ENCODE data around the gene DAB2IP.

Gene DAB2IP

DNA sequence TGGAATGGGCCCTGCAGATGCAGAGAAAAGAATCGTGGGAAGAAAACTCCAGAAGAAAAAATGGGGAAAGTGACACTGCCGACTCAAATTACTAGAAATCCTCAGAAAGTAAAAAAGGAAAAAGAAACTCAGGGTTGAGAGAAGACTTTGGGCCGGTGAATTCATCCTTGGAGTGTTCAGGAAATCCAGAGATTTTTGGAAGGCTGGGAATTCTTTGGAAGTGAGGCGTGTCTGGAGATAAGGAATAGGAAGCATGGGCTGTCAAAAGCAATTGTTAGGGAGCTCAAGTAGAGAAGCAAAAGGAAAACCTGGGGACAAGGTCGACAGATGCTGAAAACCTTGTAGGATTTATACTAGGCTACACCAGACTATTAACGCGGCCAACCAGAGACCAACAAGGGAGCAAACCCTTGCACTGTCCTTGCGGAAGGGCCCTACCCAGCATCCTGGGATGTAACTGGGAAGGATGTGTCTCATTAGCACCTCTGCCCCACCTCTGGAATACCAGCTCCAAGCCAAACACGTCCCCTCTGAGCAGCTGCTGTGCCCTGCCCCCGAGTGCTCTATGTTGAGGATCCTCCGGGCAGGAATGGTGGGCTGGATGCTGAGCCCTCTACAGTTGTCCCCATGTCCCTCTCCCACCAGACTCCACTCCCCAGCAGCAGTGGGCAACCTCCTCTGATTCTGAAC lies 11.6 kb downstream of the DAB2IP start:
- no peak for DNase-seq (ENCODE audit: low spot score)

DNA sequence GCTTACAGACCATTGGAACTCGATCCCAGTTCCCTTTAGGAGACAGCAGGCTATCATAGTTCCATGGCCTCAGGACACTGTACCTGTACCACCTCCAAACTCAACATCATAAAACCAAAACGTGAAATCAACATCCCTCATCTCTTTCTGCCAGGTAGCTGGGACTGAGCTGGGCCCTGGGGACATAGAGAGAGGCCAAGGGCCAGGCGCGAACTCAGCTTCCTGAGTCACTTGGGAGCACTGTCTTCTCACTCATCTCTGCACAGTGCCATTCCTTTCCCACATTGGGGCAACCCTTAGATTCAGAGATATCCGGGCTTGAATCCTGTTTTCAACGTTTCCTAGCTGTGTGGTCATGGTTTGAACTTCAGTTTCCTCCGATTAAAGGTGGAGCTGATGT lies 12.2 kb downstream of the DAB2IP start:
- DNase-seq (ENCODE audit: low spot score): no peak

DNA sequence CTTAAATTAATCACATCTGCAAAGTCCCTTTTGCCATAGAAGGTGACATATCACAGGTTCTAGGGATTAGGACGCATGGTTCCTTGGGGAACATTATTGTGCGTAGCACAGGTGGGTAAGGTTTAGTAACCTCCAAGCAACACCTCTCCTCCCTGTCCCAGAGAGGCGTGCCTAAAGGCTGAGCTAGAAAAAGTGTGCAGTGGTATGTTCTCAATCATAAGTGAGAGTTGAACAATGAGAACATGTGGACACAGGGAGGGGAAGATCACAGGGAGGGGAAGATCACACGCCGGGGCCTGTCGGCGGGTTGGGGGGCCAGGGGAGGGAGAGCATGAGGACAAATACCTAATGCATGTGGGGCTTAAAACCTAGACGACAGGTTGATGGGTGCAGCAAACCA lies 14.9 kb downstream of the DAB2IP start:
- no peak for DNase-seq (ENCODE audit: low spot score)

DNA sequence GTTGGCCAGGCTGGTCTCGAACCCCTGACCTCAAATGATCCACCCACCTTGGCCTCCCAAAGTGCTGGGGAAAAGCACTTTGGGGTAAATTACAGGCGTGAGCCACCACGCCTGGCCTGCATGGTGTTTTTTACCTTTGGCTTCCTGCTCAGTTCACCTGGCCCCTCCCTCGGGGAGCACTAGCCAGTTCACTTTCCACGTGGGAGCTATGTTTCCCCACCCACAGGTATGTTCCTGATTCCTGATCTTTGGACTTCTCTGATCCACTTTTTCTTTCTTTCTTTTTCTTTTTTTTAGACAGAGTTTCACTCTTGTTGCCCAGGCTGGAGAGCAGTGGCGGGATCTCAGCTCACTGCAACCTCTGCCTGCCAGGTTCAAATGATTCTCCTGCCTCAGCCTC lies 15.8 kb downstream of the DAB2IP start:
- no peak for DNase-seq (ENCODE audit: low spot score)

DNA sequence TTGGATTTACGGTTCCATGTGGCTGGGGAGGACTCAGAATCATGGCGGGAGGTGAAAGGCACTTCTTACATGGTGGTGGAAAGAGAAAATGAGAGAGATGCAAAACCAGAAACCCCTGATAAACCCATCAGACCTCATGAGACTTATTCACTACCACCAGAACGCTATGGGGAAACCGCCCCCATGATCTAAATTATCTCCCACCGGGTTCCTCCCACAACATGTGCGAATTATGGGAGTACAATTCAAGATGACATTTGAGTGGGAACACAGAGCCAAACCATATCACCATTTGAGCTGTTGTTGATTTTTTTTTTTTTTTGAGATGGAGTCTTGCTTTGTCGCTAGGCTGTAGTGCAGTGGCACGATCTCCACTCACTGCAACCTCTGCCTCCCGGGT lies 16.5 kb downstream of the DAB2IP start:
- no peak for DNase-seq (ENCODE audit: low spot score)

DNA sequence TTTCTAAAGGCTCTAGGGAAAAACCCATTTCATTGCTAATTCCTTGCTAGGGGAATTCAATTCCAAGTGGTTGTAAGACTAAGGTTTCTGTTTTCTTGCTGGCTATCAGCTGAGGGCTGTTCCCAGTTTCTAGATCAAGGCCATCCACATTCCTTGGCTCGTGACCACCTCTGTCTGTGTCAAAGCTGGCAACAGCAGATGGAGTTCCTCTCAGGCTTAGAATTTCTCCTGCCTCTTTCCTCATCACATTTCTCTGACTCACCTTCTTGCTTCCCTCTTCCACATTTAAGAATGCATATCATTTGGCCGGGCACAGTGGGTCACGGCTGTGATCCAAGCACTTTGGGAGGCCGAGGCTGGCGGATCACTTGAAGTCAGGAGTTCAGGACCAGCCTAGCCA lies 19.0 kb downstream of the DAB2IP start:
- peak; percentile 83 for DNase-seq (ENCODE audit: low spot score)

DNA sequence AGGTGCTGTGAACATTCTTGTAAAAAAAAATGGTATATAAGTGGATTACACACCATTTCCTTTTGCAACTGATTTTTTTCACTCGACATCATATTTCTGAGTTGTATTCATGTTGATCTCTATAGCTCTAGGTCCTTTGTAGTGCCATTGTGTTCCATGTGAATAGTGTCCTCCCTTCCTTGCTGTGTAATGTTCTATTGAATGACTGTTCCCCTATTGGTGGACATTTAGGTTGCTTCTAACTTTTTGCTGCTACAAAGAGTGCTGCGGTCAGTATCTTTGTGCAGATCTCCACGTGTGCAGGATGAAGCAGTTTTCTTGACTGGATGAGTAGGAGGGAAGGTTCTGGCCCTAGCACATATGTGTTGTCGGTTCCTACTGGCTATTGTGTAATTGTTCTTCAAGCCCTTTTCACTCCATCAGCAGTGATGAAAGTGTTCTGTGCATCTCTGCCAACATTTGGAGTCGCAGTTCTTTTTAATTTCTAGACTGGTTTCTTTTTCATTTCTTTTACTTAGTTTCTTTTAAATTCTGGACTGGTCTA lies 20.2 kb downstream of the DAB2IP start:
- no peak for DNase-seq (ENCODE audit: low spot score)

DNA sequence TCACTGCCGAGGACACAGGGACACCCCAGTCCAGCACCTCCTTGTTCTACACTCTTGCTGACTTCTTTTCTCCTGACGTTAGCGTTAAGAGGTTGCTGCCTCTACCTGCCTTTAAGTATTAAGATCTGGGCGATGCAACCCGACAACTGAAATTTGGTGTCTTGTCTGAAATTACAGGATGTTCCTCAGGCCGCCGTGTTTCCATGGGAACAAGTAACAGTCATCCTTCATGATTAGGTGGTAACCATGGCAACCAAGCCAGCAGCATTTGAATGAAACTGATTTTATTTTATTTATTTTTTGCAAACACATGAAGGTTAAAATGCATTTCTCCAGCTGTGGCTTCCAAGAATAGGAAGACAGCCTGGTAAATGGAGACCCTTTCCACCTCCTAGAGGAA lies 20.8 kb downstream of the DAB2IP start:
- no peak for DNase-seq (ENCODE audit: low spot score)

DNA sequence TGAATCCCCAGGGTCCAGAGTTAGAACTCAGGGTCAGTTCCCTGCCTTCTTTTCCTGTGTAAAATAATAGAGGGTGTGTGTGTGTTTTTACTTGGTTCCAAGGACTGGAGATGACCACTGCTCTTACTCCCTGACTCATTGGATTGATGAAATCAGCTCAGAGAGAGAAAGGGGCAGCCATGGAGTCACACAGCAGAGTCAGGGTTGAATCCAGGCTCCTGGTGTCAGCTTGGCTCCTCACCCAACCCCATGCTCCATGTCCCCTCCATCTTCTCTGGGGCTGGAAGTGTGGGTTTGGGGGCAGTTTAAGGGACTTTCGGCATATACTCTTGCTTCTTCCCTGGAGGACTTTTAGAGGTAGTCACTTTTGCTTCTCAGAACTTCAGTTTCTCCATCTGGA lies 21.6 kb downstream of the DAB2IP start:
- DNase-seq (ENCODE audit: low spot score): no peak

DNA sequence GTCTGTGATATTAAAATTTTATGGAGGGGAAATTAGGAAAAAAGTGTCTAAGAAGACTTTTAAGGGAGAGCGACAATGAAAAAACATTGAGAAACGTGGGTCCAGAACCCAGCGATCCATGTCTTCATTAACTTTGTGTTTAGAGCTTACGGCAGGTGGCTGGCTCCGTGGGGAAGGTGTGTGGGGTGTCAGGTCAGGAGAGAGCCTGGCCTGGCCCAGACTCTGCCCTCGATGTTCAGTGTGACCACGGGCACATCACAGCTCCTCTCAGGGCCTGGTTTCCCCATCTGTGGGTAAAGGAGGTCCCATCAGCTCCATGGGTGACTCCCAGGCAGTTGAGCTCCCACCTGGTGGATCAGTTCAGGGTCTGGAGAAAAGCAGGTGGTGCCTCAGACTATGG lies 22.1 kb downstream of the DAB2IP start:
- DNase-seq (ENCODE audit: low spot score): no peak

DNA sequence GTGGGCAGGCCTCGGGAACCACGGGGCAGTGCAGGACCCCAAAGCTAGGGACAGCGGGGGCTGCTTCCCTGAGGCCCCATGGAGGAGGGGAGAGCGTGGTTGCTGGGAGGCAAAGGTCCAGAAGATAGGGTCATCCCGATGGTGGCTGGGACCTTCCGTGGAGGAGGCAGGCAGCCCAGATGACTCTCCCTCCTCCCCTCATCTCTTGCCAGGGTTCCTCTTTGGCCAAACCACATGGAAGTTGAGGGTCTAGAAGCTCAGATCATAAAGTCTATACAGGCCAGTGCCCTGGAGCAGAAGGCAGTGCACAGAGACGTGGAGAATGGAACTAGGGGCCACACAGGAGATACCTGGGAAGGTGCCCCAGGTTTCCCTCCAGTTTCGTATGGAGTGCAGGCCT lies 22.6 kb downstream of the DAB2IP start:
- DNase-seq (ENCODE audit: low spot score): no peak

DNA sequence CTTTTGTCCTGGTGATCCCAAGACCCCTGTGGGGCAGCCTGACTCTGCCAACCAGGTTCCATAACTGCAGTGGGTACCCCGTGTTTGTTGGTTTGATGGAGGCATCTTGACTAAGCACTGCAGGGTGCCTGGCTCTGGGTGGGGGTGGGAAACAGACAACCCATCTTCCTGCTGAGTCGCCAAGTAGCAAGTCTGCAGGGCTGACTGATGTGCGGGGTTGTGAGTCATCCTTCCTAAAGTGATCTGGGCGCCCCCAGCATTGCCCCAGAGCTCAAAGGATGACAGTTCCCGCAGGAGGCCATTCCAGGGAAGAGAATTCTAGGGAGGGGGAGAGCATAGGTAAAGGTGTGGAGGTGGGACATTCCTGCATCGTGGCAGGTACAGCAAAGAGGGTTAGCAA lies 23.5 kb downstream of the DAB2IP start:
- peak; percentile 83 for DNase-seq (ENCODE audit: low spot score)

DNA sequence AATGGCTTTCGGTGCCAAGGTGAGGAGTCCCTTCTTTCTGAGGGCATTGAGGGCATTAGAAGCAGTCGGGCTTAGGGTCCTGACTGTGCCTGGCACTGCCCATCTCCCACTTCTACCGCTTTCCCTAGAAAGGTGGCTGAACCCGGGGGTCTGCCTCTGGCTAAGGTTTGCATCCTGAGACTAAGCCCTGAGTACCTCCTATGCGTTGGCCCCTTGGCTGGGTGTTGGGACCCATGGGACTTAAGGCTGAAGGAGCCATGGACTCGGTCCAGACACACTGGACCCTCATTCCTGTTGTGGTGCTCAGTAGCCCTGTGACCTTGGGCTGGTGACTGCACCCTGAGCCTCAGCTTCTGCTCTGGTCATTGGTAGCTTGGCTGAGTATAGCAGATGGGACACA lies 23.9 kb downstream of the DAB2IP start:
- DNase-seq (ENCODE audit: low spot score): no peak

DNA sequence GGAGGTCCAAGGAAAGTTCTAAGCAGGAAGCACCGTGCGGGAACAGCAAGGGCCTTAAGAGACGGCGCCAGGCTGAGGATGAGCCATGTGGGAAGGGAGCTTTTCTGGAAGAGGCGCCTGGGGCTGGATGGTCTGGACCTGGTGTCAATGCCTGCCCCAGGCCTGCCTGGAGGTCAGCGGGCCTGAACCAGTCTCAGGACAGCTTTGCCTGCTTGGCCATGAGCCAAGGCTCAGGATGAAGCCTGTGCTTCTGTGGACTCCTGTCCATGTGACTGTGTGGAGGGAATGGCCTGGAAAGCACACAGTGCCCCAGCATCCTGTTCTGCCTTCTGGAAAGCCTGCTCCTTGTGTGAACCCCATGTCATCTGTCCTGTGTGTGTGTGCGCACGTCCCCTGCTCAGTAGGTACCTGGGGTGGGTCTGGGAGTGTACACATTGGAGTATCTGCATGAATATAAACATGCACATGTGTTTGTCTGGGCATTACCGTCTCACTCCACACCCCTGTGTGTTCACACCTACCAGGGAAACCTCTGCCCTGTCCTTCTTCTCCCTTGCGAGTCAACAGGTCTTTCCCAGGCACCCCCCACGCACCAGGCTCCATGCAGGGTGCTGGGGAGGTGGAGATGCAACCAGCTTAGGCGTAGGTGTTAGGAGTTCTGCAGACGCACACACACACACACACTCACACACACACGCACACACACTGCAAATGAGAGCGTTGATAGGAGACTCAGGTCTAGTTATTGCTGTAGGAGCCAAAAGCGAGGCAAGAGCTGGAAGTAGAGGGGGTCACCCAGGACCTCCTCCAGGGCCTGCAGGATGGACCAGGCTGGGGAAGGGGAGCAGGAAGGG lies 24.8 kb downstream of the DAB2IP start:
- DNase-seq (ENCODE audit: low spot score): peak; percentile 58

DNA sequence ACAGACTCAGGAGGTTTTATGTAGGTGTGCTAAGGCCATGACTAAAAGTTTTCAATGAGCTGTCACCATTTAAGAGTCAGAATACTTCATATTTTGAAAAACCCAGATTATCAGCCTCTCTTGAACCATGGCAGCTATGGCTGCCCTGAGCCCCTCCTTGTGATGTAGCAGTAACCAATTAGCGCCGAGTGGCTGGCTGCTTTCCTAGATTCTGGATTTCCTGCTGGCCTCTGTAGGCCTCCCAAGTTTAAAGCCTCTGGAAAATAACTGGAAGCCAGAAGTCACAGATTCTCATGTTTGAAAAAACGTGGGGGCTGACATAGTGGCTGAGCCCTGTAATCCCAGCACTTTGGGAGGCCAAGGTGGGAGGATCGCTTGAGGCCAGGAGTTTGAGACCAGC lies 25.5 kb downstream of the DAB2IP start:
- no peak for DNase-seq (ENCODE audit: low spot score)

DNA sequence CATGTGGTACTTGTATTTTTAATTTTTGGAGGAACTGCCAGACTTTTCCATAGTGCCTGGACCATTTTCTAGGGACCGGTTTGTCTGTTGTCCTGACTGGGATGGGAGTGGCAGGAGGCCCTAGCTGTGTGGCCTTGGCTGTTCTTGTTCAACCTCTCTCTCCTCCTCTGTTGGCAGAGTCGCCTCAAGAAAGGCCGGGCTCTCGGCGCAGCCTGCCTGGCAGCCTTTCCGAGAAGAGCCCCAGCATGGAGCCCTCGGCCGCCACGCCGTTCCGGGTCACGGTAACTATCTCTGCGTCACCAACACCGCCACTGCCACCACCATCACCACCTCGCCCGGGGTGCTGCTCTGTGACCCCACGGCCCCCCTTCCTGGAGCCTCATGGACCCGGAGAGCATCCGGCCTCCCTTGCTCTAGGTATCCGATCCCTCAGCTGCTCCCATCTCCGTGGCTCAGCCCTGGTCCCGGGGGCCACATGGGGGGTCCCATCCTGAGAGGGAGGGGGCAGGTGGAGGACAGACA lies 27.1 kb downstream of the DAB2IP start:
- no peak for DNase-seq (ENCODE audit: low spot score)

DNA sequence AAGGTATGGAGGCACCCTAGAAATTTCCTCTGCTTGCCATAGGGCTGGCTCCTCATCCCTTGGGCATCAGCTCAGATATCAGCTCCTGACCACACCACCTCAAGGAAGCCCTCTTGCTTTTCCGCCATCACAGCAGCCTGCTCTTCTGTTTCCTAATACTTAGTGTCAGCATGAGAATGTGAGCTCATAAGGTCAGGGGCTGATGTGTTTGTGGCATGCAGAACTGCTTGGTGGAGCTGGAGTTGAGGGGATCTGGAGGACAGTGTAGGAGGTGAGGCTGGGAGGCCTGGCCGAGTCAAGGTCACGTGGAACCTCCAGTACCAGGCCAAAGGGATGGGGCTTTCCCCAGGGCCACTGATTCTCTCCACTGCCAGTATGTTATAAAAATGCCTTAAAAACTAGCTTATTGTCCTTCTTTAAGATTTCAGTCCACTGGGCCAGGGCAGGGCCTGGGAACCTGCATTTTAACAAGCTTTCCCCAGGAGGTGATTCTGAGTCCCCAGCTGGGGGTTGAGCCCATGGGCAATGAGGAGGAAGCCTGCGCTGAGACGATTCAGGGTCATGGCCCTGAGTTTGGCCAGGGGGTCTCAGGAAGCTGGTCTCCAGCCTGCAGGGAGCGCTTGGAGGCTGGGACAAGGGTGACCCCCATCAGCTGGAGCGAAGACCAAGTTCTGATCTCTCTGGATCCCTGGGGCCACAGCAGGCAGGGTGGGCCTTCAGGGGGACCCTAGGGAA lies 28.6 kb downstream of the DAB2IP start:
- DNase-seq (ENCODE audit: low spot score): no peak

DNA sequence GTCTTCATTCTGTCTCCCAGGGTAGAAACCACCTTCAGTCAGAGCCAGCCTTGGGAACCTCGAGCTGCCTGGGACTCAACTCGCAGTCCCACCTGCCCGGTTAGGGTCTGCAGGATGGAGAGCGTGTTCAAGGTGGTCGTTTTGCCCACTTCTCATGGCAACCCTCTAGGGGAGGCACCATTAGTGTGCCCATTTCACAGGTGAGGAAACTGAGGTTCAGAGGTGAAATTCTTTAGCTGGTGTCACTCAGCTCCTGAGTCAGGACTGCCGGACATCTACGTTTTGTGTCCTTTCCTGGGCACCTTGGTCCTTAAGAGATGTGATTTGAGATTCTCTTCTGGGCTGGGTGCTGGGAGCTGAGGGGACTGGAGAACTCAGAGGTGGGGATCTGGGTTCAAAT lies 30.0 kb downstream of the DAB2IP start:
- DNase-seq (ENCODE audit: low spot score): no peak

DNA sequence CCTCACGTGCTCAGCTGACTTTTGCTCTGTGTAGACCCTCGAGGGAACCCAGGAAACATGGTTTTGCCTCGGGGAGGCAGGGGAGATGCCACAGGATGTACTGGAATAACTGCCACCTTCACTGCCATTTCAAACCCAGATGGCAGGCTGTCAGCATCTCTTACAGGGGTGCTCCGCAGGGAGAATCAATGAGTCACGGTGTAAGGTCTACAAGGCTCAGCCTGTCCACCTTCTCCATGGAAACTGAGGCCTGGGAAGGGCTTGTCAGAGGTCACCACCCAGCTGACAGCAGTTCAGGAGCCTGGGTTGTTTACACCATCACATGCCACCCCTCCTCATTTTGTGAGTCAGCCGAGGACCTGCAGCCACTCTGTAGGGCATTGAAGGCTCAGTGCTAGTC lies 30.8 kb downstream of the DAB2IP start:
- DNase-seq (ENCODE audit: low spot score): no peak

DNA sequence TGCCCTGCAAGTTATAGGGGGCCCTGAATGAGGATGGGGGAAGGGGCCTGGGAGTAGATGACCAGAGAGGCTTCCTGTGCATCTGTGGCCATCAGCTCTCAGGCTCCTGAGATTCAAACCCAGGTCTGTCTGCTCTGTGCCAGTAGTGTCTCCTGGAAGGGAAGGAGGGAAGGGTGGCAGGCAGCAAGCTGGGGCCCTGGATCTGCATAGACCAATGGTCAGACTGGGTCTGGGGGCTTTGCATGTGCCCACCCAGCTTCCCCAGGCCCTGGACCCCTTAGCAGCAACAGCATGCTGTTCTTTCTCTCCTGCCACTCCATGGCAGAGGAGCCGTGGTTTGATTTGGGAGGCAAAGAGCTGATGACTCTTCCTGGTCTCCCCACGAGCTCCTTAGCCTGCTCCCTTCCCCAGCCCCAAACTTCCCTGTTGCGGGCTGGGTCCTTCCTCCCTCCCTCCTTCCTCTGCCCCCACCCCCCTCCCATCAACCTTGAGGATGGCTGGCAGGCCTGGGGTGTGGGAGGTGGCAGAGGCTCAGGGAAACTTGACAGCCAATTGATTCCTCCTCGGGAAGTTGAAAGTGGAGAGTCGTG lies 31.6 kb downstream of the DAB2IP start:
- no peak for DNase-seq (ENCODE audit: low spot score)

DNA sequence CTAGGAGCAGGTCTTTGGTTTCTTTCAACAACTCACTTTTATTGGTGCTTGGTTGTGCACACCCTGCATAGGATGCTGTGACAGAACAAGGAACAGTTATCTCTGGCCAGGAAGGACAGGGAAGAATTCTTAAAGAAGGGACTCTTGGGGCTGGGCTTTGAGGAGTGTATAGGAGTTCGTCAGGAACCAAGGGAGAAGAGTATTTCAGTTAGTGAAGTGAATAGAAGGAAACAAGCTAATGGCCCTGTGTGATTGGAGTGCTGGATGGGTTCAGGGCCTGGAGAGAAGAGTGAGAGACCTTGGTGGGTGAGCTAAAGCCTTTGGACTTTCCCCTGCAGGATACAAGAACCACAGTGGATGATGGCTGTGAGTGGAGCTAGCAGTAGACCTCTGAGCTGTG lies 32.2 kb downstream of the DAB2IP start:
- DNase-seq (ENCODE audit: low spot score): no peak
